ENCODE measurements around the gene WBP1. TPM values are rescaled to one million over a fixed set of nuclear protein-coding genes. Genes with fewer than 3 reads are reported as not detected.
"Not testable (repeated sequence)": the region's sequence is repeated elsewhere in the genome, so short reads cannot be mapped to it uniquely, and the experiment has no call there.

The WBP1 gene
- total RNA-seq, 2 donors from 2014 or later, result 48.4 to 56.6 TPM

DNA sequence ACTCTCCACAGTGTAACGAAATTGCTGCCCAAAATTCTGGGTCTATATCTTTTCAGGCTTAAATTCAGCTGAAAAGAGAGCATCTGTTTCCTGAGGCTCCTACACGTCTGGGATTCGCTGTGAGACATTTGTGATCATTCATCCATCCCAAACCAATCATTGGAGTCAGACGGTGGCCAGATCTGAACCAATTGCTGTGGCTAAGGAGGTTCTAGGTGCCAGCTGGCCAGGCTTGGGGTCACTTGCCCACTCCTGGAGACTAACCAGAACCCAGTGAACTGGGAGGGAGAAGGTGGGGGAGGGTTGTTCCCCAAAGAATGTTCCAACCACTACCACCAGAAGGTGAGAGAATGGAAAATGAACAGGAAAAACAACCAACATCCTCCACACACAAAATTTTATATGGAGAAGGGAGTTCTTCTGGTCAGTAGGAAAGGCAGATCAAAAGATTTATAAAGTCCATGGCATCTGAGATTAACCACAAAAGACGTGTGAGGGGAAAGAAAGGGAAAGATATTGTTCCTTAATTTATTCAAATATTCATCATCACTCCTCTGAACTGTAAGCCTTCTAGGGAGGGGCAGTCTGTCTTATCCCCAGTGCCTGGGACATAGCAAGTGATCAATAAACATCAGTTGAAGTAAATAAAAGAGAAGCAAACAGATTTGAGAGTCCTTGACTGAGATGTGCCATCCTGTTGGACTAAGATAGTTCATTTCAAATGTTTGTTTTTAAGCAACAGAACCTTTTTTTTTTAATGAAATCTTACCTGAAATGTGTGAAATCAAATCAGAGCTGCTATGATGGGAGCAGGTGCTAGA is 13.5 kb upstream of the WBP1 start:
- DNase-seq, result no peak
- intact Hi-C loops (cut with DNase I, micrococcal nuclease), result no loop called here
- no peak for ATAC-seq

GRCh38 chr2:74447230-74447999 is 10.8 kb upstream of the WBP1 start:
- no peak for DNase-seq
- ATAC-seq, result peak; percentile 73
- intact Hi-C loops (cut with DNase I, micrococcal nuclease), result no loop called here

DNA sequence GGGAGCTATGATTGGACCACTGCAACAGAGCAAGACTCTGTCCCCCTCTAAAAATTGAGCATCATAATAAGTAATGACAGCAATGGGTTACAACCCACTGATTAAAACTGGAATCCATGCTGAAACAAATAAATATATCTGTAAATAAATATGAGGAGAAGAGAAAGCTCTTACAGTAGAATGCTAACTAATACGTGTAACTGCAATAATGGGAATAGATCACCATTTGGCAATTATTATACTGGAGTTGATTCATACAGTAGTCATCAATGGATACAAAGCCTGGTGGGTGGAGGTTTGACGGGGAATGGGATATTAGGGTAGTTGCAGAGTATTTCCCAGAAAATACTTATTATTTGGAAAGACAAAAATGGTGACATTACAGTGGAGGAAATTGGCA is 9.5 kb upstream of the WBP1 start:
- intact Hi-C loops (cut with DNase I, micrococcal nuclease), result no loop called here
- no peak for DNase-seq
- no peak for ATAC-seq

DNA sequence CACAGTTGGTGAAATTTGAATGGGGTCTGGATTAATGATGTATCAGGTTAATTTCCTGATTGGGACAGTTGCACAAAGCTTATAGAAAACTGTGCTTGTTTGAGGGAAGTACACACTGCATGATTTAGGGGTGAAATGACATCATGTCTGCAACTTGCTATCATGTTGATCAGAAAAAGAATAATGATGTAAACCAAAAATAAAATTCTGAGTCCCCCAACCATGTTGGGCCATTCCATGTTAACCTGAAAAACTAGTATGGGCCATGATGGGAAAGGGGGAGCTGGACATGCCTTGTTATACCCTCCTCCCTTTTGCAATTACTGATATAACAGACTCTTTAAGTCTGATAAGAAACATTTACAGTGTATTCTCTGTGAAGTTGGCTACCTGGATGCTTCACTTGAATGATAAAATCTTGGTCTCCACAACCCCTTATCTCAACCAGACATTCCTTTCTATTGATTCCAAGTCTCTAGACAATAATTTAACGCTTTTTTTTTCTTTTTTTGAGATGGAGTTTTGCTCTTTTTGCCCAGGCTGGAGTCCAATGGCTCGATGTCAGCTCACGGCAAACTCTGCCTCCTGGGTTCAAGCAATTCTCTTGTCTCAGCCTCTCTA is 7.6 kb upstream of the WBP1 start:
- DNase-seq (no peak), ATAC-seq (no peak)
- intact Hi-C loops (cut with DNase I, micrococcal nuclease), result no loop called here

DNA sequence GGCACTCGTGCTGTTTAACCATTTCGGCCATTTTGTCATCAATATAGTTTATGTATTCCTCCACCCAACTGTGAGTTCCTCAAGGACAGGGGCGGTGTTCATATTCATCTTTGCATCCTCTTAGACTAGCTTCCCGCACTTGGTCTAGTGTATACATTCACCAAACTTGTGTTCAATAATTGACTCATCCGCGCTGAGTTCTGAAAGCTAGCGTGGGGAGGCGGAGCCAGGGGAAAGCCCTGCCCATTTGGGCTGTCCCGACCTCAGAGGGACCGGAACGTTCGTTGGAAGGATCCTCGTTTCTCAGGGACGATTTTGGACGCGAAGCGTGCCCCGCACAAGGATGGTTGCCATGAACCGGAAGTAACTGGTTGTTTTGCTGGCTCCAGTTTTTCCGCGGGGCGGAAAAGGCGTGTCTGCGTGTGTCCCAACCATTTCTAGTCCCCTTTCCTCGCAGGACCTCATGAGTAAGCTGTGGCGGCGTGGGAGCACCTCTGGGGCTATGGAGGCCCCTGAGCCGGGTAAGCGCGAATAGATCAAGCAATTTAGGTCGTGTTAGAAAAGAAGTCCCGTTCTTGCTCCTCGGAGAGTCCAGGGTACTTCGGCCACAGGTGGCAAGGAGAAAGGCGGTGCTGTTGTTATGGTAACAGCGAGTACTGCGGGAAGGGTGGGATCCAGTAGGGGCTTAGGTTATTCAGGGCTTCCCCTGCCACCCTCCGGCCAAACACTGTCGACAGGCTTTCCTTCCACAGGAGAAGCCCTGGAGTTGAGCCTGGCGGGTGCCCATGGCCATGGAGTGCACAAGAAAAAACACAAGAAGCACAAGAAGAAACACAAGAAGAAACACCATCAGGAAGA is 3.4 kb upstream of the WBP1 start, which contains the start of gene INO80B:
INO80B (plus strand) TSS at position 434 of the 858 bp plus-strand sequence; CDS start at position 464, 30 bp downstream.
- ATAC-seq, result peak; percentile 61
- intact Hi-C loops (cut with DNase I, micrococcal nuclease), result no loop called here
- peak; percentile 95 to 96 for DNase-seq

DNA sequence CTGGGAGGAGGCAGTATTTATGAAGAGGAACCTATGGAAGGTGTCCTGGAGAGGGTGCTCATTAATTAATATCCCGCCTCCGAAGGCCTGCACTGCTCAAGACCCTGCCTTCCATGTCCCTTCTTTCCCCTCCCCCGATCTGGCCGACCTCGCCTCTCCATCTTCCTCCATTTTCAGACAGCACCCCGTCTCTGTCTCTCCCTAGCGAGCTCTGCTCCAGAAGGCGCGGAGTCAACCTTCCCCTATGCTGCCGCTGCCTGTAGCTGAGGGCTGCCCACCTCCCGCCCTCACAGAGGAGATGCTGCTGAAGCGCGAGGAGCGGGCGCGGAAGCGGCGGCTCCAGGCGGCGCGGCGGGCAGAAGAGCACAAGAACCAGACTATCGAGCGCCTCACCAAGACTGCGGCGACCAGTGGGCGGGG is 1.1 kb upstream of the WBP1 start:
- ATAC-seq (no peak), DNase-seq (no peak)

DNA sequence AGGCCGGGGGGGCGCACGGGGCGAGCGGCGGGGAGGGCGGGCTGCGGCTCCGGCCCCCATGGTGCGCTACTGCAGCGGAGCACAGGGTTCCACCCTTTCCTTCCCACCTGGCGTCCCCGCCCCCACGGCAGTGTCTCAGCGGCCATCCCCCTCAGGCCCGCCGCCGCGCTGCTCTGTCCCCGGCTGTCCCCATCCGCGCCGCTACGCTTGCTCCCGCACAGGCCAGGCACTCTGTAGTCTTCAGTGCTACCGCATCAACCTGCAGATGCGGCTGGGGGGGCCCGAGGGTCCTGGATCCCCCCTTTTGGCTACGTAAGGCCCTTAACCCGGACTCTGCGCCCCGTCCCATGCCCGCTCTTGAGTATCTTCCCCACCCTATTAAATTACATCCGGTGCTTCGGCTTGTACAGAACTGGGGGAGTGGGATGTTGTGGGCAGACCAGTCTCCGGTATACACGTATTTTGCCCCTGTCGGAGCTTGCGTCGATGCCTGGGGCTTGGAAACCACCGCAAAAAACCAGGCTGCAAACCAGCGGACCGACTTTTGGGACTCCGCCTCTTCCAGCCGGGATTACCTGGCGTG is 598 bp upstream of the WBP1 start:
- intact Hi-C loops (cut with DNase I, micrococcal nuclease), result no loop called here
- ATAC-seq (peak; percentile 53), DNase-seq (peak; percentile 83 to 90)

More for the DNA sequence above, 1.1 kb upstream of the WBP1 start:
- intact Hi-C loops (cut with DNase I, micrococcal nuclease), result no loop called here

GRCh38 chr2:74458938-74459363 is 713 bp downstream of the WBP1 start:
- ATAC-seq (no peak), DNase-seq (peak in 1 of 2 donors; percentile 19)
- intact Hi-C loops (cut with DNase I, micrococcal nuclease), result no loop called here

DNA sequence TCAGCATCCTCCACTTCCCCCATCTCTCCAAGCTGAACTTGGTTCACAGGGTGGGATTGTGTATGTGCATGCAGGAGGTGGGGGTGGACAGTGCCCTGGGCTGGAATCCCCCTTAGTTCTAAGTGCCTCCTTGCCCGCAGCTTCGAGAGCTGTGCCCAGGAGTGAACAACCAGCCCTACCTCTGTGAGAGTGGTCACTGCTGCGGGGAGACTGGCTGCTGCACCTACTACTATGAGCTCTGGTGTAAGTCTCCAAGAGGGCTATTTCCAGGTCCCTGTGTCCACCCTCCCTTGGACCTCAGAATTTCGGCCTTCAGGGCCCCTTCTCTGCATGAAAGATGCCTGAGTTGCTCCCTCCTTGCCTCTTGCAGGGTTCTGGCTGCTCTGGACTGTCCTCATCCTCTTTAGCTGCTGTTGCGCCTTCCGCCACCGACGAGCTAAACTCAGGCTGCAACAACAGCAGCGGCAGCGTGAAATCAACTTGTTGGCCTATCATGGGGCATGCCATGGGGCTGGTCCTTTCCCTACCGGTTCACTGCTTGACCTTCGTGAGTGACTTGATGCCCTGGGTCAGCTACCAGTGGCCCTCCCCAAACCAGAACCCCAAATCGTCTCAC is 1.4 kb downstream of the WBP1 start:
- intact Hi-C loops (cut with DNase I, micrococcal nuclease); DNase-seq; ATAC-seq: not testable (repeated sequence)

GRCh38 chr2:74460187-74460586 is 1.9 kb downstream of the WBP1 start:
- ATAC-seq; DNase-seq; intact Hi-C loops (cut with DNase I, micrococcal nuclease): not testable (repeated sequence)

DNA sequence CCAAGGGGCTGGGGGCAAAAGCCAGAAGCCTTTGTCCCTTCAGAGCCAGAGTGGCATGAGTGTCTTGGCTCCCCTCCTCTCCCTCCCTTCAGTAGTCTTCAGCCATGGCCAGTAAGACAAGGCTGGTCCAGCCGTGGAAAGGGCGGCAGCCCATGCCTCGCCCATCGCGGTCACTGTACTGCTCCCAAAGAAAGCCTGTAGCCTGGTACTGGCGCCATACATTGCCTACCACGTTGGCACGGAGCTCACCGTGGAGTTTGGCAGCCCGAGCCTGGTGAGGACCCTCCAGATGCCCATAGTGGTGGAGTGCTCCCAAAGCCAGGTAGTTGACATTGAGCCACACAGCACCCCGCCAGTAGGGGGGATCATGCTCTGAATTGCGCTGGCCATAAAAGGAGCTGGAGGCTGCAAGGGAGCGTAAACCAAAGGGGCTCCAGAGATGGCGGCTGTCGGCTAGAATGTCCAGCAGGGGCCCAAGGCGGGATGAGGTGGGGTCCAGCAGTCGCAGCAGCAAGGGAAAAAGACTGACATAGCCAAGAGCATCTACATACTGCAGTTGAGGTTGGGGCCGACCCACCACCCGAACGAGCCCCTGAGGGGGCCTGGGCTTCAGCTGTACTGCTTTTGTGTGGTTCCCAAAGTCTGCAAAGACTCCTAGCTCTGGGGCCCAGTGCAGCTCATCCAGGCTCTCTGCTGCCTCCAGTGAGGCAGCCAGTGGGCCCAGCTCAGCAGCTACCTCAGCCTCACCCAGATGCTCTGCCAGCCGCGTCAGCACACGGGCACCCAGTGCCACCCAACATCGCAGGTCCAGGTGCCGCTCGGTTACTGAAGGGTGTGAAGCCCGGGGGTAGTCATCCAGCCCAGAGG is 3.2 kb downstream of the WBP1 start:
- ATAC-seq (no peak), DNase-seq (peak in 1 of 2 donors; percentile 15)
- intact Hi-C loops (cut with DNase I, micrococcal nuclease), result no loop called here

- intact Hi-C loops (cut with DNase I, micrococcal nuclease), result no loop called here
- no peak for DNase-seq
- no peak for ATAC-seq
These were observed 4.0 kb downstream of the WBP1 start for GRCh38 chr2:74462054-74462785.

GRCh38 chr2:74462786-74463105 is 4.5 kb downstream of the WBP1 start:
- DNase-seq (no peak), ATAC-seq (no peak)
- intact Hi-C loops (cut with DNase I, micrococcal nuclease), result no loop called here

GRCh38 chr2:74464406-74464805 is 6.2 kb downstream of the WBP1 start:
- ATAC-seq (peak; percentile 18), DNase-seq (no peak)
- intact Hi-C loops (cut with DNase I, micrococcal nuclease), result no loop called here

DNA sequence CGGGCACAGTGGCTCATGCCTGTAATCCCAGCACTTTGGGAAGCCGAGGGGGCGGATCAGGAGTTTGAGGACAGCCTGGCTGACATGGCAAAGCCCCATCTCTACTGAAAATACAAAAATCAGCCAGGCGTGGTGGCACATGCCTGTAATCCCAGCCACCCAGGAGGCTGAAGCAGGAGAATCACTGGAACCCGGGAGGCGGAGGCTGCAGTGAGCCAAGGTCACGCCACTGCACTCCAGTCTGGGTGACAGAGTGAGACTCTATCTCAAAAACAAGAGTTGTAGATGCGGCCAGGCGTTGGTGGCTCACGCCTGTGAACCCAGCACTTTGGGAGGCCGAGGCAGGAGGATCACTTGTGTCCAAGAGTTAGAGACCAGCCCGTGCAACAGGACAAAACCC is 12.5 kb downstream of the WBP1 start:
- intact Hi-C loops (cut with DNase I, micrococcal nuclease); ATAC-seq; DNase-seq: not testable (repeated sequence)

GRCh38 chr2:74471332-74472065 is 13.3 kb downstream of the WBP1 start:
- intact Hi-C loops (cut with DNase I, micrococcal nuclease), result no loop called here
- no peak for DNase-seq
- ATAC-seq, result peak; percentile 30

Data from left colon (tissue), 2 donors.